Right ventricle myocardium inferior (tissue), 1 donor: ENCODE measurements around the gene FGF5. TPM values are rescaled to one million over a fixed set of nuclear protein-coding genes. Genes with fewer than 3 reads are reported as not detected.
"Not testable (repeated sequence)": the region's sequence is repeated elsewhere in the genome, so short reads cannot be mapped to it uniquely, and the experiment has no call there.

ENCODE experiments used
- ATAC-seq: fragments of 200-7000 bp; cut with Tn5 transposase; one replicate; pipeline ENCODE4 v1.9.1; 2020; ENCODE audit warnings: mild to moderate bottlenecking, moderate library complexity
- DNase-seq: peaks from one replicate; pipeline ENCODE4 v3.0.0; 2021; ENCODE audit errors: missing footprints
- intact Hi-C: fragments of 100-400 bp; cut with DNase I; formaldehyde crosslinking; loops from one replicate; pipeline ENCODE4 v1.11.0; 2022
- total RNA-seq: library from RNA; stranded (reverse); fragmentation: NEBNext Ultra II Directional; extraction: Animal tissue kit (Norgen Biotek cat#: 25700); gene quantifications from one replicate; pipeline ENCODE4 v1.2.1, GENCODE V29; 2021
- donor health status: DM: no; HTN: yes; CAD: no; lungs with severe emphysema.

FGF5 gene
- total RNA-seq, 1 donor from 2014 or later: 1.6 TPM

- DNase-seq (no peak), ATAC-seq (no peak)
- intact Hi-C loops: no loop called here
Observed at GRCh38 chr4:80271801-80272200, 5.3 kb downstream of the FGF5 start.

- ATAC-seq: no peak
- no peak for DNase-seq
- intact Hi-C loops: no loop called here
Observed at GRCh38 chr4:80276931-80277330, 10.5 kb downstream of the FGF5 start.

GRCh38 chr4:80279751-80280150 lies 13.3 kb downstream of the FGF5 start:
- ATAC-seq (no peak), DNase-seq (no peak)
- intact Hi-C loops: no loop called here

- DNase-seq (no peak), ATAC-seq (no peak)
Observed at GRCh38 chr4:80286451-80286850, 20.0 kb downstream of the FGF5 start.

DNA sequence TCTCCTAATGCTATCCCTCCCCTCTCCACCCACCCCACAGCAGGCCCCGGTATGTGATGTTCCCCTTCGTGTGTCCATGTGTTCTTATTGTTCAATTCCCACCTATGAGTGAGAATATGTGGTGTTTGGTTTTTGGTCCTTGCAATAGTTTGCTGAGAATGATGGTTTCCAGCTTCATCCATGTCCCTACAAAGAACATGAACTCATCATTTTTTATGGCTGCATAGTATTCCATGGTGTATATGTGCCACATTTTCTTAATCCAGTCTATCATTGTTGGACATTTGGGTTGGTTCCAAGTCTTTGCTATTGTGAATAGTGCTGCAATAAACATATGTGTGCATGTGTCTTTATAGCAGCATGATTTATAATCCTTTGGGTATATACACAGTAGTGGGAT lies 24.2 kb downstream of the FGF5 start:
- ATAC-seq, DNase-seq, intact Hi-C loops: not testable (repeated sequence)

More at GRCh38 chr4:80286451-80286850, 20.0 kb downstream of the FGF5 start:
- intact Hi-C loops: no loop called here

GRCh38 chr4:80294206-80294605 lies 27.7 kb downstream of the FGF5 start:
- intact Hi-C loops: no loop called here

DNA sequence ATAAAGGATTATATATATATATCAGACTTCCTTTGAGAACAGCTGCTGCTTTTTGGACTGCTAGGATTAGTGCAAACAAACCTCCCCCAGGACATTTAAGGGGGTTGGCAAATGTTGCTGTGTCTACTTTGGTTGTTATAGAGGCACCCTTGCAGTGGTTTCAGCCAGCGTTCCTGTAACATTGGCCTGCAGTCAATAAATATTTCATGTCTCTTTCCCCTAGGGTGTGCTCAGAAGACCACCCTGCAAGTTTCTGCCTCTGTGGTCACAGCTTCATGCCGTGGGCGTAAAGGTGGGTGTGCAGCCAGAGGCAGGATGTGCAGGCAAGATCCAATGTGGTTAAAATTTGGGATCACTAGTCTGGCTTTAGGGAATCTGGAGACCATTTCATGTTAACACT lies 28.9 kb downstream of the FGF5 start:
- intact Hi-C loops: no loop called here
- no peak for ATAC-seq
- no peak for DNase-seq

More at GRCh38 chr4:80294206-80294605, 27.7 kb downstream of the FGF5 start:
- DNase-seq: no peak
- ATAC-seq: no peak

DNA sequence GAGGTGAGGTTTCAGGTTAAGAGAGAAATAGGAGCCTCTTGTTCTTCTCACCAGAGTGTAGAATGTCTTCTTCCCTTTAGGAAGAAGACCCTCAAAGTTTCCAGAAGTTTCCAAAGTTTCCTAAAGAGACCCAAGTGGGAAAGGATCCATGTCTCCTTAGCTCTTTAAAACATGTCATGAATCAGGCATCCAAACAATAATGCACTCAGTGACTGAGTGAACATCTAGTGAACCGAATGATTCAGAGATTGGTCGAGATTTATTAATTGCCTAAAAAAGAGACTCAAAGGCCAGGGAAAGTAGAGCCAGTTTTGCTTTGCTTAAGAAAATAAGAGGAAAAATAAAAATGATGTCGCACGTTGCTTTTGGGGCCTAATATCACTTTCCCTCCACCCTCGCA lies 29.4 kb downstream of the FGF5 start:
- no peak for DNase-seq
- no peak for ATAC-seq
- intact Hi-C loops: no loop called here

DNA sequence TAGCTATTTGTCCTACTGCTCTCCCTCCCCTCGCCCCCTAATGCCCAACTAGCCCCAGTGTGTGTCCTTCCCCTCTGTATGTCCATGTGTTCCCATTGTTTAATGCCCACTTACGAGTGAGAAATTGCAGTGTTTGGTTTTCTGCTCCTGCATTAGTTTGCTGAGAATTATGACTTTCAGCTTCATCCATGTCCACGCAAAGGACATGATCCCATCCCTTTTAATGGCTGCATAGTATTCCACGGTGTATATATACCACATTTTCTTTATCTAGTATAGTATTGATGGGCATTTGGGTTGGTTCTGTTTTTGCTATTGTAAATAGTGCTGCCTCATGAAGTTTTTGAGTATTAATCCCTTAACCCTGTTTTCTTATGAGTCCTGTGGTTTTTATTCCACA lies 35.4 kb downstream of the FGF5 start:
- intact Hi-C loops: no loop called here
- ATAC-seq (no peak), DNase-seq (no peak)

DNA sequence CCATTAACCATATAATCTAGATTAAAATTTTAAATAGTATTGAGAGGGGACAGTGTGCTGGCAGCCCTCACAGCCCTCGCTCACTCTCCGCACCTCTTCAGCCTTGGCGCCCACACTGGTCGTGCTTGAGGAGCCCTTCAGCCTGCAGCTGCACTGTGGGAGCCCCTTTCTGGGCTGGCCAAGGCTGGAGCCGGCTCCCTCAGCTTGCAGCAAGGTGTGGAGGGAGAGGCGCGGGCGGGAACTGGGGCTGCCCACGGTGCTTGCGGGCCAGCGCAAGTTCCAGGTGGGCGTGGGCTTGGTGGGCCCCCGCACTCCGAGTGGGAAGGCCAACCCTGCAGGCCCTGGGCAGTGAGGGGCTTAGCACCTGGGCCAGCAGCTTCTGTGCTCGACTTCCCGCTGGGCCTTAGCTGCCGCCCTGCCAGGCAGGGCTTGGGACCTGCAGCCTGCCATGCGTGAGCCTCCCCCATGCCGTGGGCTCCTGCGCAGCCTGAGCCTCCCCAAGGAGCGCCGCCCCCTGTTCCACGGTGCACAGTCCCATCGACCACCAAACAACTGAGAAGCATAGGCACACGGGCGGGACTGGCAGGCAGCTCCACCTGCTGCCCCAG lies 36.3 kb downstream of the FGF5 start:
- intact Hi-C loops: no loop called here
- ATAC-seq: no peak
- DNase-seq: no peak

GRCh38 chr4:80305466-80305865 lies 39.0 kb downstream of the FGF5 start:
- DNase-seq: no peak
- intact Hi-C loops: no loop called here
- no peak for ATAC-seq

DNA sequence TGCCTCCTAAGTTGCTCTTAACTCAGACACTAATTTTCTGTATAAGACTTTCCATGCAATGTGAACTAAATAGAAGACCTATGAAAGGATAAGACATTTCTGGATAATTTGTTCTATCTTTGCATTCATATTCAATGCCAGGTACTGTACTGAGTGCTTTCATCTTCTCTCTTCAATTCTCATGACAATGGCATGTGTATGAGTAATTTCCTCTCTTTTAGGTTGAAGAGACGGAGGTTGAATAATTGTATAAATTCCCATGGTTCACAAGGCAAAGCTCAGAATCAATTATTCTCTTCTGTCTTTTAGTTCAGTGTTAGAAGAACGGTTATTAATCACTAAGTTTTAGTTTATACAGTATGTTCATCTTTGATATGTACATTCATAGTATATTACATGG lies 39.8 kb downstream of the FGF5 start:
- DNase-seq (no peak), ATAC-seq (no peak)
- intact Hi-C loops: no loop called here

GRCh38 chr4:80307183-80307735 lies 40.8 kb downstream of the FGF5 start:
- DNase-seq (no peak), ATAC-seq (no peak)
- intact Hi-C loops: no loop called here

GRCh38 chr4:80307774-80308465 lies 41.5 kb downstream of the FGF5 start:
- DNase-seq: no peak
- intact Hi-C loops: no loop called here

GRCh38 chr4:80308466-80308822 lies 42.0 kb downstream of the FGF5 start:
- no peak for DNase-seq
- ATAC-seq: no peak
- intact Hi-C loops: no loop called here

More at GRCh38 chr4:80307774-80308465, 41.5 kb downstream of the FGF5 start:
- no peak for ATAC-seq

DNA sequence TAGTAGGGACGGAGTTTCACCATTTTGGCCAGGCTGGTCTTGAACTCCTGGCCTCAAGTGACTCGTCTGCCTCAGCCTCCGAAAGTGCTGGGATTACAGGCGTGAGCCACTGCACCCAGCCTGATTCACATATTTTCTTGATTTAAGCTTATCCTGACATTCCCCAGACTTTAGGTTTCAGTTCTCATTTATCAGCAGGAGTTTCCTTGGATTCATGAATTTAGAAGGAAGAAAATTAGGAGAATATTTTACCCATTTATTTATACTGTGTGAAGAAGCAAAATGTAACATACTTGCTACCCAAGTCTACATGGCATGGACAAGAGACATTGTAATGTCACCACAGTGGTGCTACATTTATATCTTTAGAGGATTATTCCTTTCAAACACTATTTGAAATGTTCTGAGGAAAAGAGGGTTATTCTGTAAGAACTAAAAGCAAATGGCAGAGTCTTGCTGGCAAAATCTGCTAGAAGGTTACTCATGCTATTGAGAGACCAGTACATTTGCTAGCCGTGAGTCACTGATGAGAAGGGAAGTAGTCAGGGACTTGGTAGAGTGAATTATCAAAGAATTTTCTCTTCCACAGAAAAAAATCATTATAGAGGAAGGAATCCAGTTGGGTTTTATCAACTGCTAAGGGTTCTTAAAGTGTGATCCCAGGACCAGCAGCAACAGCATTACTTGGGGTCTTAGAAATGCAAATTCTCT lies 43.0 kb downstream of the FGF5 start:
- intact Hi-C loops: no loop called here
- ATAC-seq: no peak
- DNase-seq: no peak

DNA sequence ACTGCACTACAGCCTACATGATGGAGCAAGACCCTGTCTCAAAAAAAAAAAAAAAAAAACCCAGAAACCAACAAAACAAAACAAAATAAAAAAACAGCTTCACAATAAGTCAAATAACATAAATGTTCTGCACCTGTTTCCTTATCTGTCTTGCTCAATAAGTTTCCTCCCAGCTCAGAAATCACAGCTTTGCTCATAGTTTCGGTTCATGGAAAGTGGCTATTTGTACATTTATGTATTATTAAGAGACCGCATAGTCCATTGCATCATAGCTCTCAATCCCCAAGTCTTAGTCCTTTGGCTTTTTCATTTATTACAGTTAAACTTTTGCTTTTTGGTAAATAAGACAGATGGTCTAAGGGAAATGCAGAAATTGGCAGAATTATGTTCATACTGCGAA lies 44.7 kb downstream of the FGF5 start:
- DNase-seq (no peak), ATAC-seq (no peak)
- intact Hi-C loops: no loop called here

GRCh38 chr4:80312124-80312523 lies 45.7 kb downstream of the FGF5 start:
- intact Hi-C loops: no loop called here
- ATAC-seq: no peak

GRCh38 chr4:80313627-80314026 lies 47.2 kb downstream of the FGF5 start:
- no peak for ATAC-seq
- no peak for DNase-seq
- intact Hi-C loops: no loop called here

More at GRCh38 chr4:80312124-80312523, 45.7 kb downstream of the FGF5 start:
- DNase-seq: no peak

DNA sequence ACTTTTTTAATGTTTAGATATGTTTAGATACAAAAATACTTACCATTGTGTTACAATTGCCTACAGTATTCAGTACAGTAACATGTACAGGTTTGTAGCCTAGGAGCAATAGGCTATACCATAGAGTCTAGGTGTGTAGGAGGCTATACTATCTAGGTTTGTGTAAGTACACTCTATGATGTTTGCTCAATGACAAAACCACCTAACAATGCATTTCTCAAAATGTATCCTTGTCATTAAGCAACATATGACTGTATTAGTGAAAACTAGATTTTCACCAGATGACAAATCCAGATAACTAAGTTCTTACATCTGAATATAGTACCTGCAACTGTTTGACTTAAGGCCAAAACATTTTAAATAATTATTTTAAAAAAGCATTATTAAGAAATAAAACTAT lies 49.4 kb downstream of the FGF5 start:
- intact Hi-C loops, ATAC-seq, DNase-seq: not testable (repeated sequence)
